ENCODE results near the gene RASL11B.
"Not testable (repeated sequence)": the region's sequence is repeated elsewhere in the genome, so short reads cannot be mapped to it uniquely, and the experiment has no call there.

The RASL11B gene, protein sequence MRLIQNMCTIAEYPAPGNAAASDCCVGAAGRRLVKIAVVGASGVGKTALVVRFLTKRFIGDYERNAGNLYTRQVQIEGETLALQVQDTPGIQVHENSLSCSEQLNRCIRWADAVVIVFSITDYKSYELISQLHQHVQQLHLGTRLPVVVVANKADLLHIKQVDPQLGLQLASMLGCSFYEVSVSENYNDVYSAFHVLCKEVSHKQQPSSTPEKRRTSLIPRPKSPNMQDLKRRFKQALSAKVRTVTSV

DNA sequence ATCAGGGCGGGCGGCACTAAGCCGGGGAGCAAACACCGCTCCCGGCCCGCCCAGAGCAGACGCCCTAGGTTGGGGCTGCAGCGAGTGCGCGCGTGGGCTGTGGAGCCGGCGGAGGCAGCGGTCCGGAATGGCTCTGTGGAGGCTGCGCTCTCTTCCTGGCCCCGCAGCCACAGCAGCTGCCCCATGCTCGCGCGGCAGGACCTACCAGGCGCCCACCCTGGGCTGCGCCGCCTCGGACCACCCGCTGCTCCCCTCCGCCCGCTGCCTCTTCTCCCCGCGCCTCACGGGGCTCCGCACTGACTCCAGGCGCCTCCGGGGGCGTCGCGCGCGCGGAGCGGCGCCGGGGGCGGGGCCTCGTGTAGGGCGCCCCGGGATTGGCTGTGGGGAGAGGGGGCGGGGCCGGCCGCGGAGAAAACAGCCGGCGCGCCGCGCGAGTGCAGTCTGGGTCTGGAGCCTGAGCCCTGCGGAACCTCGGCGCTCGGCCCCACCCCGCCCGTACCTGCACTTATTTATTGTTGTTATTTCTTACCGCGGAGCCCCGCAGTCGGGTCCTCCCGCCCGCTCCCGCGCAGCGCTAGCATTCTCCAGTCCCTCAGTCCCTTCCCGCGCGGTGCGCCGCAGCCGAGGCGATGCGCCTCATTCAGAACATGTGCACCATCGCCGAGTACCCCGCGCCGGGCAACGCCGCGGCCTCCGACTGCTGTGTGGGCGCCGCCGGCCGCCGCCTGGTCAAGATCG lies at the start of gene RASL11B:
Gene RASL11B (plus strand): TSS at position 439 of the 738 bp plus-strand sequence. CDS start 191 bp downstream, at position 630.
- peak; percentile 61 to 78 (median 70) for DNase-seq (ENCODE audit: low read depth in 4 of 4, low spot score in 1 of 4)

DNA sequence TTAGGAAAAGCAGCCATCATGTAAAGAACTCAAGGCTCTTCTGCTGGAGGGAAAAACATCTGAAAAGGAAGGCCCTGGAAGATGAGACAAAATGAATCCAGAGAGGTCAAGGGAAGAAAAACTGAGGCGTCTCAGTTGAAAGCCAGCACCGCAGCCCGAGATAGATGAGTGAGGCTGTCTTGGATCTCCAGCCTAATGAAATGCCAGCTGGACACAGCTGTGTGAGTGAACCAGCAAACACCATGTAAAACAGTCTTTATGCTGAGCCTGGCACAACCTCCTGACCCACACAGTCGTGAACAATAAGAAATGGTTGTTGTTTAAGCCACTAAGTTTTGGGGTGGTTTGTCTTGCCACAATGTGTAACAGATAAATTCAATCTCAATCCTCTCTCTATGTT lies 48.6 kb upstream of the RASL11B start:
- DNase-seq (ENCODE audit: low read depth in 4 of 4, low spot score in 1 of 4), result no peak

DNA sequence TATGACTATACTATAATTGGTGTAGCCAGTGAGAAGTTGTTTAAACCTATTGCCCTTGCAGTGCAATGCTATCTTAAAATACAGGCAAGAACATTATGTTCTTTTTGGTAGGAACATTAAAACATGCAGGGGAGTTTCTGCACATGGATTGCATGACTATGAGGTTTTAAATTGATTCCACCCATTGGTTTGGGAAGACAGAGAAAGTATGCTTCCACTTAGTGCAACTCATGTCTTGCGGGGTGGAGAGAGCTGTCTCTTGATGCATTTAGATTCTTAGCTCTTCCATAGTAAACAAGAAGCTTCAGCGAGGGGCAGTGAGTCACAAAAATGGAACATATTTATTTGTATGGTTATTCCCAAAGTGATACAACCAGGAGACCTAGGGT lies 39.5 kb upstream of the RASL11B start:
- no peak for DNase-seq (ENCODE audit: low read depth in 4 of 4, low spot score in 1 of 4)

DNA sequence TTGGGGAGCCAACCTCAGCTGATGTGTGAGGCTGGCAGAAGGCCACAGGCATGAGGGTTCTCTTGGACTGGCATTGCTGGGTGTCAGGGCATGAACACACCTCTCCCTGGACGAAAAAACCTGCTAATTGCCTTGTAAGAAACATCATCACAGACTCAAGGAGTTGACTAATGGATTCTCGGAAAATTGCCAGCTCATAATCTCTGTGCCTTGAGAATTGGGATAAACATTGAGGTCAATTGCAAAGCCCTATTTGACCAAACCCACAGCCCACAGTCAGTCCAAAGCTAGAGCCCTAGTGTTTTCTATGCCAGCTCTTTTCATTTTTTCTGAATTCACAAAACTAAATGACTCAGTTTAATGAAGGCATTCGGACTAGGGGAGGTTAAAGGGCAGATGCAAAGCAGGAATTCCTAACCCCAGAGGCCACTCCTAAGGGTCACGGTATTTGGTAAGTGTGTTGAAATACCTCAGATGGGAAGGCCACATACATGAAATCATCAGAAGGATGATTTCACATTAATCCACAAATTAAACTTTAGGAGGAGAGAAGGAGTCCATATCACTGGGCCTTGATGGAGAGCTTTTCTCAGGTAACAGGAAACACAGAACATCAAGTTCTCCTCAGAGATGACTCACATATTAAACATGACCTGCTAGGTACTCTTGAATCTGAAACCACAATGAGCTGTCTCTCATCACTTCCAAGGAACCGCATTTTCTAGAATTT lies 39.0 kb upstream of the RASL11B start:
- DNase-seq (ENCODE audit: low read depth in 4 of 4, low spot score in 1 of 4), result no peak

DNA sequence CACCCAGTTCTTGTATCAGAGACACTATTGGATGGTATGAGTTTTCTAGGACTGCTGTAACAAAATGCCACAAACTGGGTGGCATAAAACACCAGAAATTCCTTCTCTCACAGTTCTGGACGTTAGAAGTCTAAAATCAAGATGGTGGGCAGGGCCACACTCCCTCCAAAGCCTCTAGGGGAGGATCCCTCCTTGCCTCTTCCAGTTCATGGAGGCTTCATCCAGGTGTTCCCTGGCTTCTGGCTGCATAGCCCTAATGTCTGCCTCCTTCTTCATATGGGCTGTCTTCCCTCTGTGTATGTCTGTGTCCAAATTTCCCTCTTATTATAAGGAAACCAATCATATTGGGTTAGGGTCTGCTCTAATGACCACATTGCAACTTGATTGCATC lies 38.4 kb upstream of the RASL11B start:
- DNase-seq (ENCODE audit: low read depth in 4 of 4, low spot score in 1 of 4), result no peak

DNA sequence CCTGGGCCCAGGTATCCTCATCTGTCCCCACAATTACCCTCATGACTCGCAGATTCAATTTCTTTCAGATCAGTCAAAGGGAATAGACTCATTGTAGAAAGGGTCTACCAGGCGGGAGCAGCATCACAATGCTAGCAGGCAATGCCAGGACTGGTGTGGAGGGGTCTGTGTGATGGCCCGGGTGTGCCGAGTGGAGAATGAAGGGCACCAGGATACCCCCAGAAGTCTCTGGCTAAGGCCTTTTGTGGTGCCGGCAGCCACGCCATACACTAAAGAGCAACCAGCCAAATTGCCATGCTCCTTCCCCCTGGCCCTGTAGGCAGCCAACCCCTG lies 37.9 kb upstream of the RASL11B start:
- no peak for DNase-seq (ENCODE audit: low read depth in 4 of 4, low spot score in 1 of 4)

DNA sequence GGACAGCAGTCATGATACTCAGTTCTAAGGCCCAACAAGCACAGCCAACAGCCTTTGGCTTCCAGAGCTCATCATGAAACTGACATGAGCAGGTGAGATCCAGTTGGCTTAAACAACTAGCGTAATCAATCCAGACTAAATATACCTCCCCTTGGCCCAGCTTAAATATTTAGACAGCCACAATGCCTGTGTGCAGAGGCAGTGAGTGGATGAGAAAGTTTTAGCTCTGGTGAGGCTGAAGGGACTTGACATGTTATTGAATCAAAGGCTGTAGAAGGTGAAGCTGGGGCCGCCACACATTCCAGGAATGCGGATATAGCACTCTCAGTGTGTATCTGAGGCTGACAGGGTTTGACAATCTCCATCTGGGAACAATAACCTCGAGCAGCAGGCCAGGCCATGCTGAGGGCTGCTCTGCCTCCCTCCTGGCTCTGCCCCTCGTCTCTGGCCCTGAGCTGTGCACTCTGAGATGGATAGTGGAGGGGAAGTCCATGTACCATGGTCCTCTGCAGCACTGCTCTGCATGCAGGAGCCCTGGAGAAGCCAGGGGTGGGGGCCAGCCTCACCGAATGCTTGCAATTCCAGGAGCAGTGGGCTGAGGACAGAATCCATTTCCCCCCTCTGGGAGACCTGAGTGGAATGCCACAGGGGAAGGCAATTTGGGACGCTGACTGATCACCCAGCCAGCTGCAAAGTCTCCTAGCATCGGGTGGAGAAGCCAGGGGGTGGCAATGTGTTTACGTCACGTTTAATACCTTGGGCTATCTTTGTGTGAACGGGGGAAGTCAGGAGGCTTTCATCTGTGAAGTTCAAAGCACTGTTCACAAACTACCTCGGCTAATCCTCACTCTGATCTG lies 37.3 kb upstream of the RASL11B start:
- DNase-seq (ENCODE audit: low read depth in 4 of 4, low spot score in 1 of 4), result no peak

DNA sequence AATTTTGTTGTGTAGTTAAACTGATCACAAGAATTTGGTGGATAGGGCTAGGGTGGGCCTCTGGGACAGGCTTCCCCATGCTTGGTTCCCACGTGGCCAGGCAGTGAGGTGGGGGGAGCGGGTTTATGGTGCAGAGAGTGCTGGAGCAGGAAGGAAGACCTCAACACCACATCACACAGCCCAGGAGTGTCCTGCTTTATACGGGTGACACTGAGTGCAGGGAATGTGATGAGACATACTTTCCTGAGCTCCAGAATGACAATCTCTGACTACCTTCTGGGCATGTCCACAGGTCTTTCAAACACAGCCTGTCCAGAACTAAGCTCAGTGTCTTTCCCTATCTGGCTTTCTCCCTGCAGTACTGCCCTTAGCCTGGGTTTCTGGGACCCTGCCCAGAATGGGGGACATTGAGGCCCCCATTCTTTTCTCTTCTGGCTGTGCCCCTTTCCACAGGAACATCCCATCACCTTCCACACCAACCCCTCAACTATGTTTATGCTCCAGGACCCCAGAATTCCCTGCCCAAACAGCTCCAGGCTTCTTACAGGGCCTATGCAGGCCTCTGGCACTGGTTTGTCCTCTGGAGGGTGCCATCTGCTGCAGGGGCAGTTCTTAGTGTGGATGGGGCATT lies 36.5 kb upstream of the RASL11B start:
- DNase-seq (ENCODE audit: low read depth in 4 of 4, low spot score in 1 of 4), result no peak

DNA sequence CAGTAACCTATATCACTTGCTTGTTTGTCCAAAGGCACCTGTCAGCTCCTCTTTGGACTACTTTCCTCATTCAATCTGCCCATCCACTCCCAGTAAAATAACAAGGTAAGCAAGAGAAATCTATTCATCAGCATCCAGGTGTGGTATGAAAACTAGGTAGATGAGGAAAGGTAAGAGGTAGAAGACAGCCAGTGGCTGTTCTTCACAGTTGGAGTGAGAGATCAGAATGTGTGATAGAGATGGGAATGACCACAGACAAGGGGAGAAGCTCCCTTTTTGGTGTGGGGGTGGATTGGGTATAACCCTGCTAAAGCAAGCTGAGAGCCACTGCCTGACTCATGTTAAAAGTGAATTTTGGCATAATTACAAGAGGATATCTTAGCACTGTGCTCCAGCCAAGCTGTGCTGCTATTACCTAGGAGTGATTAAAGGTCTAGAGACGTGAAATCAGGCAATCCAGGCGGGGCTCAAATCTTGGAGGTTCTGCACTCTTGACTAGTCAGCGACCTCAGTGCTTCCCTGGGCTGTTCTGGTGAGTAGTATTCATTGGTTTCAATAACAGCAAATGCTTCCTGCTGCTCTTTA lies 28.1 kb upstream of the RASL11B start:
- no peak for DNase-seq (ENCODE audit: low read depth in 4 of 4, low spot score in 1 of 4)

DNA sequence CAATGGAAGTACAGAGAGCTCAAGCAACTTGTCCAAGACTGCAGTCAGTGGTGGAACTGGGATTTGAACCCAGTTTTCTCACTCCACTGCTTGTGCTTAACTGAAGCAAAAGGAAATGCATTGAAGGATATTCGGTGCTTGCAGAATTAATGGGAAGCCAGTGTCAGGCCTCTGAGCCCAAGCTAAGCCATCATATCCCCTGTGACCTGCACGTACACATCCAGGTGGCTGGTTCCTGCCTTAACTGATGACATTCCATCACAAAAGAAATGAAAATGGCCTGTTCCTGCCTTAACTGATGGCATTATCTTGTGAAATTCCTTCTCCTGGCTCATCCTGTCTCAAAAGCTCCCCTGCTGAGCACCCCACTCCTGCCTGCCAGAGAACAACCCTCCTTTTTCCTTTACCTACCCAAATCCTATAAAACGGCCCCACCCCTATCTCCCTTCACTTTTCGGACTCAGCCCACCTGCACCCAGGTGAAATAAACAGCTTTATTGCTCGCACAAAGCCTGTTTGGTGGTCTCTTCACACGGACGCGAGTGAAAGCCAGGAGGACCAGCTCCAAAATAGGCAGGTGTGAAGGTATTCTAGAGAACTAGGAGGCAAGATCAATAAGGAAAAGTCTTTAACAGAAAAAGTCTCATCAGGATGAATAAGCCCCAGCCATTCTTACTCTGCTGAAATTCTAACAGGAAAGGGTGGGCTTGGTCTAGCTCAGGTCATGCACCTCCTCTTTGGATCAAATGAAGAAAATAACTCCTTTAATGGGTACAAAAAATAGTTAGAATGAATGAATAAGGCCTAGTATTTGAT lies 27.3 kb upstream of the RASL11B start:
- not testable (repeated sequence) for DNase-seq (ENCODE audit: low read depth in 4 of 4, low spot score in 1 of 4)

DNA sequence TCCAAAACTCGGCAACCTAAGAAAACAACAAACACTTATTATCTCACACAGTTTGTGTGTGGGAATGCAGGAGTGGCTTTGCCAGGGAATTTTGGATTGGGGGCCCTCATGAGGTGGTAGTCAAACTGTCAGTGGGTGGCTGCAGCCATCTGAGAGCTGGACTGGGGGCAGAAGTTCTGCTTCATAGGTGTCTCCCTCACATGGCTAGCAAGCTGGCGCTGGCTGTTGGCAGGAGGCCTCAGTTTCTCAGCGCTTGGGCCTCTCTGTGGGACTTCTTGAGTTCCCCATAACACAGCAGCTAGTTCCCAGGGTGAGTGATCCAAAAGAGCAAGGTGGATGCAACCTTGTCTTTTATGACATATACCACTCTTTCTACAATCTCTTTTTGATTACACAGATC lies 26.0 kb upstream of the RASL11B start:
- DNase-seq (ENCODE audit: low read depth in 4 of 4, low spot score in 1 of 4), result no peak

DNA sequence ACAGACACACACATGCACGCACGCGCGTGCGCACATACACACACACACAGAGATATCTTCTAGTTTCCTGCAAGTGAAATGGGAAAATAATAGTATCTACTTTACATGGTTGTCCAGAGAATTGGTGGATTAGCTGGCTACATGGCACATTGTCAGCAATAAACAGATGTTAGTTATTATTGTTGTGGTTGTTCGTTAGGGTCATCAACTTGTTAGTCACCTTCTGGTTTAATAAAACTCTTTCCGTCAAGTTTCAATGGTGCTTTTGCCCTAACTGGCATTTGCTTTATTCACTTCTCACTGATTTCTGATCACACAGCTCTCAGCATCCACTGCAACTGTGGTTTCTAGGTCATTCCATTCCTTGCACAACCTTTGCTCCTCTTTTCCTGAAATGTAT lies 25.4 kb upstream of the RASL11B start:
- no peak for DNase-seq (ENCODE audit: low read depth in 4 of 4, low spot score in 1 of 4)

DNA sequence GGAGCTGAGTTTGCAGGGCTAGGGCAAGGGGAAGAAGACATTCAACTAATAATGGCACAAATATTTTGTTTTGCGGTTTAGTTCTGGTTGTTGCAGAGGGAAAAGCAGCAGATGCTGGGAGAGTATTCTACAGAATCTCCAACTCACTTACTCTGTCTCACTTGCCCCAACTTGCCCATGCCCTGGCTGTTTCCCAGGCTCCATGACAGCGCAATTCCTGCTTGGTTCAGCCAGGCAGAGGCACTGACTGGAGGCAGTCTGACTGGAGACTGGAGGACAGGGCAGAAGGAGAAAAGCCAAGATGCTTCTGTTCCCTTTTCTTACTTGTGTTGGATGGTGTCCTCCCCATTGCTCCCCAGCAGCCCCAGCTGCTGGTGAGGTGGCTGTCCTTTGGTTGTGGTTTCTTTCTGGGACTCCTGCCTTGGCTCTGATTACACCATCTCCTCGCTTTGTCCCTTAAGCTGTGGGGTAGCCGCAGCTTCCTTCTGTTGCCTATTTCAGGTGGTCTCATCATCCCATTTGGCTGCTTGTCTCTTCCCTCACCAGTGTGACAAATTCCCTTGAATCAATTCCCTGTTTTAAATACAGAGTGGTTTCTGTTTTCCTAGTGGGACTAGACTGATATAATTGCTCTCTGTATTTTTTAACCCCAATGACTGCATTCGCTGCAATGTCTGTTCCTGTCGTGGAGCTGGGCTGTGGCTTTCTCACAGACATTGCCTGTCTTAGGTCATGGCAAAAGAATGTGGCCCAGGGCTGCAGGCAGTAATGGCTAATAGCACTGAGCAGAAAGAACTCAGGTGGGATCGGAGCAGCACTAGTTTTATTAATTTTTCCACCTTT lies 24.2 kb upstream of the RASL11B start:
- DNase-seq (ENCODE audit: low read depth in 4 of 4, low spot score in 1 of 4), result no peak

DNA sequence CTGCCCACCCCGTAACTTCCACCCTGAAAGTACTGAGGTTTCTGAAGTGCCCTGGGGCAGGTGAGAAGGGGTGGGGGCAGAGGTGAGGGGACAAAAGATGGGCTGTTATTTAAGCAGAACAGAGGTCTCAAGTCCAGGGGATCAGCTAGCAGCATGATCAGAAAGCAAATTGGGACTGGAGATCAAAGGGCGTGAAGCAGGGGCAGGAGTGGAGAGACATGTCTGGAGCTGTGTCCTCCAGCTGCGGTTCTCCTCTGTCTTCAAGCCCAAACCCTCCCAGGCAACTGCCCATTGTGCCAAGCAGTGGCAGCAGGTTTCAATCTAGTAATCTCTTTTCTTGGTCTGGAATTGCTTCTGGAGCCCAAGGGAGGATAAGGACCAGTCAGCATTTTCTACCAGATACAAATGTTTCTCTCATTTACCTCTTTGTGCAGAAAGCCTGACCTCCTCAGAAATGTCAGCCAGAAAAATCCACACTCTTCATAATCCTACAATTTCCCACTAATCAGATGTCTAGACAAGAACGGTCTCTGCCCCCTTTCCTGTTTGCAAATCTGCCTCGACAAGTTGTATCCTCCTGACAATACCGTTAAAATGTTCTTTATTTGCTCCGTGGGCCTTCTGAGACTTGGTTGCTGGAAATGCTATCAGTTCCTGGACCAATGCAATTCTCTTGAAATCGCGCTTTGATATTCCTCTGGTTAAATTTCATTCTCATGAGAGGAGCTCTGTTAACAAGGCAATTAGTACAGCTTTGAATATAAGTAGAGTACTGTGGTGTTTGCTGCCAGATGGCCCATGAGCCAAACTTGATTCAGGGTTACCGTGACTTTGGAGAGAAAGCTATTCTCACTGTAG lies 23.2 kb upstream of the RASL11B start:
- DNase-seq (ENCODE audit: low read depth in 4 of 4, low spot score in 1 of 4), result no peak

DNA sequence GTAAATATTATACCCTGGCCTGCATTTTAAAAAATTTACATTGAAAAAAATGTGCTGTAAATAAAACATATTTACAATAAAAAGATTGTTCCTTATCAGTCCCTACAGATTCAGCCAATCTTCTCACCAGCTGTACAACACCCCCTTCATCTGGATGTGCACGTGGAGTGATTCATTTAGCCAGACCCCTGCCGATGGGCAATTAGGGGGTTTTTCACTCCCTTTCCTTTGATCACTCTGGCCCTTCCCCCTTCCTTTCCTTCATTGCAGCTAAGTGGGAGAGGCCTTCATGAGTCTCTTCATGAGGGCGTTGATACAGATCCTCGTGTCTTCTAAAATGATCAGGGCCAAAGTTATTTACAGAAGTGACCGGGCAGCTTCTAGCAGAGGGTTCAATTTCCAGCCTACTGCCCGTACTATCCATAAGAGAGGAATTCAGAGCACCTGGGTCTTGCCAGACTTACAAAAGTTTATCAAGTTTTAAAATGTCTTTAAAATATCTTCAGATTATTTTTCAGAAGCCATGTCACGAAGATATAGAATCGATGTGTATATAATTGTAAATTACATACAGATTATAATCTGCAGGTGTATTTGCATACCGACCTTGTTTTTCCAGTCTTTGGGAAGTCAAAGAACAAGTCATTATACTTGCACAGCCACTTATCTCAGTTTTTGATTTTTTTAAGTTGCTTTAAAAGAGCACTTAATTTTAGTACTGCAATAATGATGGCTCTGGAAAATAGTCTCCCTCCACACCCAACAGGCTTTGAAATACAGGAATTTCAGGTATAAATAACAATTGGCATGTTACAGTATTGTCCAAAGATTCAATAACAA lies 21.4 kb upstream of the RASL11B start:
- no peak for DNase-seq (ENCODE audit: low read depth in 4 of 4, low spot score in 1 of 4)

DNA sequence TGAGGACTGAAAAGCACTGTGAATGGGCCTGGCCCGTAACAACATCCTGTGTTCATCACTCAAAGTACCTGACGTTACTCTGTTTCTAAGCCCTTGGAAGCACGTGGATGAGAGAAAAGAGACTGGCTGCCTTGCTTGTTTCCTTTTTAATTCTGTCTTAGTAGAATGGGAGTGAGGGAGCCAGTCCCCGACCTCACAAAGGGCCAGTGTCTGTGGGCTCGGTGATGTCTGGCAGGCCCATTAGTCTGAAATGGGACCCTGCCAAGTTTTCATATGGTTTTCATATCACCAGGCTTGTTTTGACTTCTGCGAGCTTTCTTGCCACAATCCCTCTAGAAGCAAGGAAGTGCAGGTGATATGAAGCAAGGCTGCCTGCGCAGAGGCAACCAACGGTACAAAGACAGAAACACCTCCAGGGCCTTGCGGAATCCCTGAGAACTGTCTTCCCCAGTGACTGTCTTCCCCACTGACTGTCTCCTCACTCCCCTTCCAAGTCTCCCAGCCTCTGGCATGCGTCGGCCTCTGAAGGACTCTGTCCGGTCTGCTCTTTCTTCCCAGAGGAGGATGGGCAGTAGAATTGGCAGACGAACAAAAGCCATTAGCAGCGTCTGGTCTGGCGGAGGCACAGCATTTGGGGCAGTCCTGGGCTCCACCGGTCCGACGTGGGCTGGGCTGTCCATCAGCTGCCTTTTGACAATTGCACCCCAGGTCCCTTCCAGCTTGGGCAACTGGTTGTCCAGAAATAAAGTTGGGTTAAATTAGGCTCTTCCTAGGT lies 20.2 kb upstream of the RASL11B start:
- DNase-seq (ENCODE audit: low read depth in 4 of 4, low spot score in 1 of 4), result no peak

All from stimulated activated CD4-positive, alpha-beta T cell treated with anti-CD3 and anti-CD28 coated beads, Interleukin-1b, Interleukin-23, amount 100 ng/mL, for 24 hours (primary cell).